Measurements from ENCODE around the gene PRPSAP2.

- no peak for TF ChIP-seq EZH2phosphoT487 (conservative IDR thresholded peaks at IDR 0.05; ENCODE audit: low read length)
- TF ChIP-seq CTCF (IDR thresholded peaks at IDR 0.05; ENCODE audit: insufficient read depth, low read length, poor library complexity, severe bottlenecking) = no peak
Measured at GRCh38 chr17:18921485-18921884, 63.6 kb downstream of the PRPSAP2 start.

Measured in SU-DHL-6 (cell line).